Endothelial cell of umbilical vein (primary cell): Measurements from ENCODE around the gene RPP21. TPM values are rescaled to one million over a fixed set of nuclear protein-coding genes. Genes with fewer than 3 reads are reported as not detected.

Experiments used
- BruUV-seq: library from RNA; stranded (reverse); fragments of 400-500 nt; replicated peaks from 2 replicates; lab custom pipeline; 2021; lab: Mats Ljungman, UMichigan
- CTCF ChIA-PET: fragments of 300-600, 350-600 bp; sonication (Branson Sonifier 250); formaldehyde crosslinking; loops from one replicate; lab custom pipeline; 2021; ENCODE audit warnings: antibody characterized with exemption, inconsistent platforms; lab: Charles Lee
- POLR2A ChIA-PET: fragments of 300-600, 350-600 bp; sonication (Branson Sonifier 250); formaldehyde crosslinking; loops from one replicate; lab custom pipeline; 2021; ENCODE audit warnings: antibody characterized with exemption, inconsistent platforms; lab: Charles Lee
- DNase-seq: peaks from one replicate; pipeline ENCODE4 v3.0.0-alpha.2; 2011; ENCODE audit warnings: low read depth, low spot score
- FAIRE-seq: peaks from 2 replicates; lab custom pipeline; 2011; peaks lifted over from hg19 to GRCh38; lab: Jason Lieb, UNC
- H2AFZ ChIP-seq: 2 replicates; pipeline ENCODE4 v1.6.0; 2012; ENCODE audit warnings: low read depth, low read length, control low read depth, inconsistent platforms
- H3K27ac ChIP-seq: 2 replicates; pipeline ENCODE4 v1.5.1; 2011; ENCODE audit warnings: low read depth, mild to moderate bottlenecking, control low read depth, low read length, moderate library complexity; ENCODE audit not compliant: insufficient read depth
- H3K27me3 ChIP-seq, 2 experiments: 2 replicates each; pipeline versions ENCODE4 v1.6.0 to v1.6.1; 2011; ENCODE audit warnings: low read length in 2 of 2, mixed read lengths in 1 of 2; ENCODE audit not compliant: control insufficient read depth in 2 of 2, insufficient read depth in 2 of 2
- H3K36me3 ChIP-seq, 2 experiments: 2 replicates in 1 of 2; 3 replicates in 1 of 2; pipeline ENCODE4 v1.5.1; 2011; ENCODE audit warnings: low read length in 2 of 2, mild to moderate bottlenecking in 1 of 2, moderate library complexity in 1 of 2; ENCODE audit not compliant: control insufficient read depth in 2 of 2, insufficient read depth in 2 of 2; ENCODE audit errors: extremely low read depth in 1 of 2
- H3K4me1 ChIP-seq: 3 replicates; pipeline ENCODE4 v1.5.1; 2011; ENCODE audit warnings: mild to moderate bottlenecking, low read length; ENCODE audit not compliant: control insufficient read depth, insufficient read depth; ENCODE audit errors: extremely low read depth
- H3K4me2 ChIP-seq: 2 replicates; pipeline ENCODE4 v1.6.1; 2011; ENCODE audit warnings: low read length, control low read depth, mixed read lengths; ENCODE audit not compliant: insufficient read depth
- H3K4me3 ChIP-seq, 3 experiments: fragments of 200-600 bp in 1 of 3; sonication (generic), shearing (Covaris generic) in 1 of 3; replicated peaks in 1 of 3; 2 replicates each; pipeline ENCODE4 v1.5.1; 2011 to 2016; ENCODE audit warnings: control low read depth in 3 of 3, low read length in 3 of 3, mild to moderate bottlenecking in 2 of 3, inconsistent platforms in 1 of 3, low read depth in 1 of 3, moderate library complexity in 1 of 3; ENCODE audit not compliant: insufficient read depth in 1 of 3
- H3K79me2 ChIP-seq: 2 replicates; pipeline ENCODE4 v1.6.0; 2012; ENCODE audit warnings: low read length, inconsistent platforms; ENCODE audit not compliant: control insufficient read depth, insufficient read depth
- H3K9ac ChIP-seq: replicated peaks from 2 replicates; pipeline ENCODE3; 2011; ENCODE audit warnings: low read length, control low read depth; ENCODE audit not compliant: insufficient read depth; ENCODE audit errors: extremely low read depth
- H3K9me1 ChIP-seq: replicated peaks from 3 replicates; pipeline ENCODE4 v1.6.0; 2011; ENCODE audit warnings: mild to moderate bottlenecking, low read length; ENCODE audit not compliant: control insufficient read depth, insufficient read depth; ENCODE audit errors: extremely low read depth
- H3K9me3 ChIP-seq: replicated peaks from 2 replicates; pipeline ENCODE4 v1.5.1; 2012; ENCODE audit warnings: low read length, inconsistent platforms; ENCODE audit not compliant: control insufficient read depth, insufficient read depth
- H4K20me1 ChIP-seq: replicated peaks from 2 replicates; pipeline ENCODE3; 2011; ENCODE audit warnings: mild to moderate bottlenecking, low read length; ENCODE audit not compliant: control insufficient read depth, insufficient read depth; ENCODE audit errors: extremely low read depth
- CTCF ChIP-seq, 2 donors: IDR thresholded peaks; 1 replicate in 1 of 2; 2 replicates in 1 of 2; pipeline ENCODE4 v1.5.1; 2011; ENCODE audit warnings: low read length in 2 of 2, mild to moderate bottlenecking in 2 of 2, moderate library complexity in 2 of 2, control low read depth in 1 of 2, inconsistent platforms in 1 of 2, low read depth in 1 of 2; ENCODE audit not compliant: insufficient read depth in 1 of 2; ENCODE audit errors: extremely low read depth in 1 of 2
- EZH2 ChIP-seq: IDR thresholded peaks from 2 replicates; pipeline ENCODE4 v1.6.1; 2012; ENCODE audit warnings: borderline replicate concordance, low read depth, mild to moderate bottlenecking, moderate library complexity, low read length, inconsistent platforms; ENCODE audit not compliant: severe bottlenecking
- FOS ChIP-seq: IDR thresholded peaks from 2 replicates; pipeline ENCODE4 v1.6.1; 2011; ENCODE audit warnings: mild to moderate bottlenecking, low read length, moderate library complexity, borderline replicate concordance; ENCODE audit not compliant: insufficient read depth
- GATA2 ChIP-seq: IDR thresholded peaks from 2 replicates; pipeline ENCODE4 v1.7.0; 2011; ENCODE audit warnings: low read depth, mild to moderate bottlenecking, moderate library complexity, mixed read lengths, low read length; ENCODE audit not compliant: insufficient read length, insufficient read depth
- JUN ChIP-seq: IDR thresholded peaks from 2 replicates; pipeline ENCODE4 v1.6.1; 2011; ENCODE audit warnings: borderline replicate concordance, low read depth; ENCODE audit not compliant: insufficient read length, insufficient read depth
- MAX ChIP-seq: IDR thresholded peaks from 2 replicates; pipeline ENCODE4 v1.6.1; 2011; ENCODE audit not compliant: insufficient read depth, insufficient read length
- MYC ChIP-seq: IDR thresholded peaks from one replicate; pipeline ENCODE4 v1.6.1; 2011; ENCODE audit warnings: mild to moderate bottlenecking, low read depth, low read length
- POLR2A ChIP-seq: IDR thresholded peaks from 2 replicates; pipeline ENCODE4 v1.6.1; 2012; ENCODE audit warnings: low read depth, mild to moderate bottlenecking, control low read depth, low read length
- POLR2AphosphoS5 ChIP-seq: IDR thresholded peaks from 2 replicates; pipeline ENCODE4 v1.6.1; 2012; ENCODE audit warnings: low read depth, mild to moderate bottlenecking, control low read depth, low read length, moderate library complexity; ENCODE audit not compliant: insufficient read depth
- dilution Hi-C: fragments of 300-500 bp; cut with MboI; formaldehyde crosslinking; loops from one replicate; pipeline ENCODE4 v1.15.0; 2019; ENCODE audit warnings: low sequenced_read_pairs; ENCODE audit not compliant: extremely low pct_ligation_motif_present
- intact Hi-C: fragments of 100-400 bp; cut with micrococcal nuclease; formaldehyde crosslinking; loops from one replicate; pipeline ENCODE4 v1.10.0; 2022
- polyA plus RNA-seq, 4 experiments: library from polyadenylated mRNA; depleted of rRNA in 3 of 4; stranded (reverse) in 3 of 4; unstranded in 1 of 4; fragments of >200 nt; gene quantifications; 2 replicates each; pipeline versions ENCODE4 v1.2.1 to v1.2.3, GENCODE V29; 2011 to 2012; ENCODE audit warnings: missing spikeins in 1 of 4
- total RNA-seq: library from RNA; stranded (reverse); gene quantifications from 2 replicates; pipeline ENCODE4 v1.2.3, GENCODE V29; 2021

Gene RPP21
- total and polyA plus RNA-seq, 2 donors (not counting 3 experiments of a cell fraction or from before 2014, with no cell fraction given), result 35.3 to 101 TPM

- no peak for FAIRE-seq
- dilution Hi-C loops, result no loop called here
- CTCF ChIA-PET, result interaction anchor here (1.6 kb wide), 1 partner anchor 123 kb away, joined by 5 read pairs; no protein-coding TSS in a partner anchor
These were observed 3.7 kb upstream of the RPP21 start for GRCh38 chr6:30341218-30341617.

More at GRCh38 chr6:30341218-30341617, 3.7 kb upstream of the RPP21 start:
- BruUV-seq, result no TSS peak
- POLR2A ChIA-PET, result no interaction called here
- no peak overlapping the region for H3K4me3 ChIP-seq
- peaks cover 7% of the 10 kb centered on the region for H3K4me1 ChIP-seq
- intact Hi-C loops, result no loop called here
- H3K27ac ChIP-seq, result no peak overlapping the region
- no peaks in the 10 kb centered on the region for H3K79me2 ChIP-seq
- TF ChIP-seq POLR2A (no peak), FOS (no peak), MYC (no peak), POLR2AphosphoS5 (no peak), CTCF (IDR thresholded peaks at IDR 0.05; ENCODE audit: extremely low read depth in 1 of 2, insufficient read depth in 1 of 2, low read depth in 1 of 2, low read length in 2 of 2) (no peak), GATA2 (no peak), MAX (no peak), EZH2 (no peak), JUN (no peak)
- H3K4me2 ChIP-seq, result no peak overlapping the region
- H3K27me3 ChIP-seq, result no peaks in the 10 kb centered on the region
- no peaks in the 10 kb centered on the region for H3K9me3 ChIP-seq
- H2AFZ ChIP-seq, result no peak overlapping the region
- no peak overlapping the region for H3K9ac ChIP-seq
- DNase-seq, result no peak
- no peaks in the 10 kb centered on the region for H4K20me1 ChIP-seq
- no peaks in the 10 kb centered on the region for H3K9me1 ChIP-seq
- H3K36me3 ChIP-seq, result peaks cover 2 to 20% of the 10 kb centered on the region in 2 experiments
